HepG2 (cell line): ENCODE results near the gene A2ML1. TPM values are rescaled to one million over a fixed set of nuclear protein-coding genes. Genes with fewer than 3 reads are reported as not detected.

Experiments used
- ATAC-seq: fragments of 200-7000 bp; cut with Tn5 transposase; 3 replicates; pipeline ENCODE4 v1.9.1; 2020; ENCODE audit warnings: mild to moderate bottlenecking, moderate library complexity
- BruUV-seq: library from RNA; stranded (reverse); fragments of 400-500 nt; replicated peaks from 2 replicates; lab custom pipeline; 2021; lab: Mats Ljungman, UMichigan
- CTCF ChIA-PET: fragments of 300-600 bp; formaldehyde crosslinking; extraction: SDS; loops from one replicate; lab custom pipeline; 2021; ENCODE audit warnings: low total read pairs, inconsistent platforms, low intra/inter-chr PET ratio; lab: Yijun Ruan, JAX
- POLR2A ChIA-PET: fragments of 350-600 bp; sonication (Branson Sonifier 250); formaldehyde crosslinking; loops from one replicate; lab custom pipeline; 2020; ENCODE audit warnings: antibody characterized with exemption, inconsistent platforms; lab: Yijun Ruan, JAX
- DNase-seq: peaks from one replicate; pipeline ENCODE4 v3.0.0-alpha.2; 2015; ENCODE audit warnings: low spot score
- FAIRE-seq: peaks from 3 replicates; lab custom pipeline; 2011; peaks lifted over from hg19 to GRCh38; lab: Jason Lieb, UNC
- H2AFZ ChIP-seq: one replicate; pipeline ENCODE4 v1.6.1; 2011; ENCODE audit warnings: low read length, inconsistent platforms
- H3K27ac ChIP-seq: fragments of 300-600 bp; 3 replicates; pipeline ENCODE4 v1.8.0; 2011; ENCODE audit warnings: mixed run types, mild to moderate bottlenecking, mixed read lengths, low read length, inconsistent platforms; ENCODE audit not compliant: insufficient read depth; ENCODE audit errors: extremely low read length
- H3K27me3 ChIP-seq, 2 experiments: fragments of 200-600 bp in 1 of 2; 2 replicates in 1 of 2; 3 replicates in 1 of 2; pipeline versions ENCODE4 v1.6.0 to v1.8.0; 2011; ENCODE audit warnings: low read length in 2 of 2, mild to moderate bottlenecking in 2 of 2, moderate library complexity in 2 of 2, inconsistent platforms in 1 of 2; ENCODE audit not compliant: insufficient read depth in 2 of 2, control insufficient read depth in 1 of 2
- H3K36me3 ChIP-seq, 2 experiments: fragments of 200-600 bp in 1 of 2; replicated peaks in 1 of 2; 2 replicates in 1 of 2; 3 replicates in 1 of 2; pipeline versions ENCODE4 v1.5.1 to v1.8.0; 2011; ENCODE audit warnings: low read length in 2 of 2, inconsistent platforms in 1 of 2; ENCODE audit not compliant: insufficient read depth in 2 of 2, control insufficient read depth in 1 of 2
- H3K4me1 ChIP-seq: 2 replicates; pipeline ENCODE4 v1.5.1; 2012; ENCODE audit warnings: low read length, inconsistent platforms; ENCODE audit not compliant: insufficient read depth
- H3K4me2 ChIP-seq: 2 replicates; pipeline ENCODE4 v1.6.0; 2011; ENCODE audit warnings: low read depth, low read length, inconsistent platforms
- H3K4me3 ChIP-seq, 3 experiments: fragments of 200-600 bp in 1 of 3; sonication (generic), shearing (Covaris generic) in 1 of 3; replicated peaks in 1 of 3; 2 replicates each; pipeline ENCODE4 v1.5.1; 2011 to 2016; ENCODE audit warnings: low read length in 3 of 3, inconsistent platforms in 2 of 3, low read depth in 2 of 3, mild to moderate bottlenecking in 2 of 3, control low read depth in 1 of 3, mixed read lengths in 1 of 3; ENCODE audit not compliant: insufficient read depth in 1 of 3
- H3K79me2 ChIP-seq: one replicate; pipeline ENCODE4 v1.6.1; 2011; ENCODE audit warnings: low read length, inconsistent platforms; ENCODE audit not compliant: insufficient read depth
- H3K9ac ChIP-seq: 2 replicates; pipeline ENCODE4 v1.6.0; 2011; ENCODE audit warnings: mild to moderate bottlenecking, low read depth, low read length, inconsistent platforms; ENCODE audit not compliant: insufficient read depth
- H3K9me3 ChIP-seq: 2 replicates; pipeline ENCODE4 v1.5.1; 2012; ENCODE audit warnings: mild to moderate bottlenecking, low read length
- H4K20me1 ChIP-seq: 2 replicates; pipeline ENCODE4 v1.6.0; 2011; ENCODE audit warnings: inconsistent platforms, mild to moderate bottlenecking, low read length, moderate library complexity; ENCODE audit not compliant: insufficient read depth
- AKAP8 ChIP-seq: sonication (generic); formaldehyde crosslinking; IDR thresholded peaks from 2 replicates; pipeline ENCODE4 v1.5.1; 2020; ENCODE audit warnings: mild to moderate bottlenecking, missing genetic modification reagents
- FLYWCH1 ChIP-seq: sonication (generic); formaldehyde crosslinking; IDR thresholded peaks from 2 replicates; pipeline ENCODE4 v1.8.1; 2023; ENCODE audit warnings: mild to moderate bottlenecking, missing genetic modification reagents
- KLF11 ChIP-seq: IDR thresholded peaks from 2 replicates; pipeline ENCODE4 v1.6.1; 2016; ENCODE audit warnings: missing compliant biosample characterization
- MAFF ChIP-seq: IDR thresholded peaks from 2 replicates; pipeline ENCODE4 v1.6.1; 2011; ENCODE audit warnings: low read depth, low read length, improper control_type of control experiment
- NFATC3 ChIP-seq: sonication (generic); formaldehyde crosslinking; IDR thresholded peaks from 2 replicates; pipeline ENCODE4 v1.5.1; 2020; ENCODE audit warnings: mild to moderate bottlenecking, missing genetic modification reagents
- NFYC ChIP-seq: IDR thresholded peaks from 2 replicates; pipeline ENCODE4 v1.6.1; 2016; ENCODE audit warnings: missing genetic modification reagents, missing compliant biosample characterization
- NONO ChIP-seq, 2 experiments: fragments of 450-650 bp in 1 of 2; sonication (generic) in 1 of 2; formaldehyde crosslinking in 1 of 2; IDR thresholded peaks in 1 of 2; conservative IDR thresholded peaks in 1 of 2; 2 replicates each; pipeline versions ENCODE4 v1.6.1 to v1.8.0; 2017 to 2022; ENCODE audit warnings: mild to moderate bottlenecking in 1 of 2, missing genetic modification reagents in 1 of 2, moderate library complexity in 1 of 2
- RFX1 ChIP-seq: fragments of 450-650 bp; IDR thresholded peaks from 2 replicates; pipeline ENCODE4 v1.6.1; 2017
- RORA ChIP-seq: sonication (generic); formaldehyde crosslinking; IDR thresholded peaks from 2 replicates; pipeline ENCODE4 v1.5.0; 2020; ENCODE audit warnings: mild to moderate bottlenecking, missing genetic modification reagents, moderate library complexity
- SALL1 ChIP-seq: sonication (generic); formaldehyde crosslinking; IDR thresholded peaks from 2 replicates; pipeline ENCODE4 v1.8.0; 2022; ENCODE audit warnings: mild to moderate bottlenecking, missing genetic modification reagents
- TP53 ChIP-seq: sonication (generic); formaldehyde crosslinking; conservative IDR thresholded peaks from 2 replicates; pipeline ENCODE4 v1.4.0; 2020; ENCODE audit warnings: missing genetic modification reagents
- YEATS2 ChIP-seq: sonication (generic); formaldehyde crosslinking; IDR thresholded peaks from 2 replicates; pipeline ENCODE4 v1.4.0; 2020; ENCODE audit warnings: missing genetic modification reagents, borderline replicate concordance
- ZNF598 ChIP-seq: sonication (generic); formaldehyde crosslinking; IDR thresholded peaks from 2 replicates; pipeline ENCODE4 v1.5.1; 2020; ENCODE audit warnings: mild to moderate bottlenecking, missing genetic modification reagents, borderline replicate concordance
- WGBS: methylation state at CpG from one replicate; pipeline ENCODE4 v1.1.6; 2017; ENCODE audit warnings: low lambda C conversion rate; 5-methylcytosine and 5-hydroxymethylcytosine counted together
- in situ Hi-C: cut with HindIII; loops from 2 replicates; pipeline ENCODE4 v1.10.0; 2017; ENCODE audit warnings: low pct_unique_long_range_greater_than_20kb; ENCODE audit not compliant: extremely low pct_ligation_motif_present
- intact Hi-C: fragments of 100-400 bp; cut with micrococcal nuclease; formaldehyde crosslinking; loops from one replicate; pipeline ENCODE4 v1.10.0; 2022; ENCODE audit not compliant: unreplicated experiment
- polyA plus RNA-seq, 8 experiments: library from polyadenylated mRNA; depleted of rRNA in 3 of 8; stranded (reverse) in 7 of 8; unstranded in 1 of 8; fragments of >200 nt; fragmentation: Illumina TruSeq in 4 of 8; extraction: Trizol in 4 of 8; gene quantifications; 2 replicates each; pipeline versions ENCODE4 v1.2.1 to v1.2.3, GENCODE V29; 2011 to 2016; ENCODE audit warnings: low read depth in 4 of 8, missing spikeins in 1 of 8, mixed read lengths in 1 of 8; ENCODE audit not compliant: insufficient read depth in 1 of 8
- total RNA-seq, 5 experiments: library from RNA; depleted of rRNA; stranded (reverse); fragments of >200 nt; fragmentation: Illumina TruSeq; extraction: Trizol; gene quantifications; 2 replicates each; pipeline ENCODE4 v1.2.3, GENCODE V29; 2016; ENCODE audit warnings: low read depth in 1 of 5
- TF ChIP-seq, protein P1 (sequence below), 2 experiments: IDR thresholded peaks; 2 replicates each; pipeline ENCODE4 v1.6.1; 2011 to 2012; ENCODE audit warnings: low read length in 2 of 2, borderline replicate concordance in 1 of 2, low read depth in 1 of 2, mild to moderate bottlenecking in 1 of 2, moderate library complexity in 1 of 2
- TF ChIP-seq, protein P2 (sequence below): sonication (generic); formaldehyde crosslinking; IDR thresholded peaks from 2 replicates; pipeline ENCODE4 v1.5.0; 2020; ENCODE audit warnings: missing genetic modification reagents
- TF ChIP-seq, protein P3 (sequence below): sonication (generic); formaldehyde crosslinking; IDR thresholded peaks from 2 replicates; pipeline ENCODE4 v1.8.1; 2023; ENCODE audit warnings: missing genetic modification reagents, mild to moderate bottlenecking, borderline replicate concordance
- TF ChIP-seq, protein P4 (sequence below): sonication (generic); formaldehyde crosslinking; conservative IDR thresholded peaks from 2 replicates; pipeline ENCODE4 v1.8.1; 2023; ENCODE audit warnings: missing genetic modification reagents

The A2ML1 gene
- total and polyA plus RNA-seq, 2 of the 13 experiments (the other 11 are each of a cell fraction or from before 2014, with no cell fraction given), result not detected

DNA sequence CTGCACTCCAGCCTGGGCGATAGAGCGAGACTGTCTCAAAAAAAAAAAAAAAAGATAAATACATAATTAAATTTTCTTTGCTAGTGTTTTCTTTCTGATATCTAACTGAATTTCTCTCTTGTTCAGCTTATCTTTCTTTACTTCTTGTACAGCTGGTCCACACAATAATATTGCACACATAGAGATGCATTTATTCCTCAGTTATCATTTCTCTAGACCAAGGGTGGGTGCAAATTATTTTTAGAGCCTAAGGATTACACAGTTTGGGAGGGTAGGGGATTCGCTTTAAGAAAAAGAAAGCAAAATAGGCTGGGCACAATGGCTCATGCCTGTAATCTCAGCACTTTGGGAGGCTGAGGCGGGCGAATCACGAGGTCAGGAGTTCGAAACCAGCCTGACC lies 17.9 kb downstream of the A2ML1 start (continued):
- TF ChIP-seq SALL1 (no peak), YEATS2 (no peak), KLF11 (CRISPR knock-in tag) (no peak), NONO (IDR thresholded peaks at IDR 0.05) (no peak), NONO (CRISPR knock-in tag; conservative IDR thresholded peaks at IDR 0.05) (no peak)

DNA sequence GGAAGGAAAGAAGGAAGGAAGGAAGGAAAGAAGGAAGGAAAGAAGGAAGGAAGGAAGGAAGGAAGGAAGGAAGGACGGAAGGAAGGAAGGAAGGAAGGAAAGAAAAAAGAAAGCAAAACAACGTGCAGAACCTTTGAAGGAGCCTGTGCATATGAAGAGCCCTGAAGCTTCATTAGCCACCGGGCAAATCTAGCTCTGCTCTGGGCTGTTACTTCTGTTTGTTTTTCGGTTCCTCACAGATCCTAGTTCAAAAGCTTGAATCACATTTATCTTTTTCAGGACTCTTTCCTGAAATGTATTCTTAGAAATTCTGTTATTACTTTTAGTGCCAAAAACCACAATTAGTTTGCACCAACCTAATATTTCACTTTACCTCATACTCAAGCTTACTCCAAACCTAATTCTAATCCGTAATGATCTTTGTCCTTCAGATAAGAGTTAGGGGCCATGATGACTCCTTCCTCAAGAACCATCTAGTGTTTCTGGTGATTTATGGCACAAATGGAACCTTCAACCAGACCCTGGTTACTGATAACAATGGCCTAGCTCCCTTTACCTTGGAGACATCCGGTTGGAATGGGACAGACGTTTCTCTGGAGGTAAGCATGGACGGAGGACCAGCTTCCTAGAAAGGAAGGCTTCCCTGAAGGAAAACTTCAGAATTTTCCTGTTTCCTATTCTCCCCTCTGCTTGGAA lies 18.7 kb downstream of the A2ML1 start:
- H3K27me3 ChIP-seq, result peaks cover 0 to 10% of the 10 kb centered on the region in 2 experiments; a peak in 2 of 5 replicates
- H2AFZ ChIP-seq, result no peak overlapping the region
- no peaks in the 10 kb centered on the region for H3K9me3 ChIP-seq
- in situ Hi-C loops (no loop called here), intact Hi-C loops (no loop called here)
- no peak overlapping the region for H3K27ac ChIP-seq
- CTCF ChIA-PET, result no interaction called here
- no peaks in the 10 kb centered on the region for H3K36me3 ChIP-seq
- H3K4me2 ChIP-seq, result no peak overlapping the region
- H3K79me2 ChIP-seq, result no peaks in the 10 kb centered on the region
- ATAC-seq (no peak), DNase-seq (no peak), FAIRE-seq (no peak)
- H3K9ac ChIP-seq, result no peak overlapping the region
- peaks cover 9% of the 10 kb centered on the region for H3K4me1 ChIP-seq
- WGBS, result 24% methylated on average over 7 of the region's 8 CpGs
- BruUV-seq, result no TSS peak
- H3K4me3 ChIP-seq, result no peak overlapping the region
- H4K20me1 ChIP-seq, result no peaks in the 10 kb centered on the region
- POLR2A ChIA-PET, result no interaction called here
- no peak for TF ChIP-seq RORA (CRISPR knock-in tag)
- no peak for TF ChIP-seq MAFF
- TF ChIP-seq, protein P1, sequence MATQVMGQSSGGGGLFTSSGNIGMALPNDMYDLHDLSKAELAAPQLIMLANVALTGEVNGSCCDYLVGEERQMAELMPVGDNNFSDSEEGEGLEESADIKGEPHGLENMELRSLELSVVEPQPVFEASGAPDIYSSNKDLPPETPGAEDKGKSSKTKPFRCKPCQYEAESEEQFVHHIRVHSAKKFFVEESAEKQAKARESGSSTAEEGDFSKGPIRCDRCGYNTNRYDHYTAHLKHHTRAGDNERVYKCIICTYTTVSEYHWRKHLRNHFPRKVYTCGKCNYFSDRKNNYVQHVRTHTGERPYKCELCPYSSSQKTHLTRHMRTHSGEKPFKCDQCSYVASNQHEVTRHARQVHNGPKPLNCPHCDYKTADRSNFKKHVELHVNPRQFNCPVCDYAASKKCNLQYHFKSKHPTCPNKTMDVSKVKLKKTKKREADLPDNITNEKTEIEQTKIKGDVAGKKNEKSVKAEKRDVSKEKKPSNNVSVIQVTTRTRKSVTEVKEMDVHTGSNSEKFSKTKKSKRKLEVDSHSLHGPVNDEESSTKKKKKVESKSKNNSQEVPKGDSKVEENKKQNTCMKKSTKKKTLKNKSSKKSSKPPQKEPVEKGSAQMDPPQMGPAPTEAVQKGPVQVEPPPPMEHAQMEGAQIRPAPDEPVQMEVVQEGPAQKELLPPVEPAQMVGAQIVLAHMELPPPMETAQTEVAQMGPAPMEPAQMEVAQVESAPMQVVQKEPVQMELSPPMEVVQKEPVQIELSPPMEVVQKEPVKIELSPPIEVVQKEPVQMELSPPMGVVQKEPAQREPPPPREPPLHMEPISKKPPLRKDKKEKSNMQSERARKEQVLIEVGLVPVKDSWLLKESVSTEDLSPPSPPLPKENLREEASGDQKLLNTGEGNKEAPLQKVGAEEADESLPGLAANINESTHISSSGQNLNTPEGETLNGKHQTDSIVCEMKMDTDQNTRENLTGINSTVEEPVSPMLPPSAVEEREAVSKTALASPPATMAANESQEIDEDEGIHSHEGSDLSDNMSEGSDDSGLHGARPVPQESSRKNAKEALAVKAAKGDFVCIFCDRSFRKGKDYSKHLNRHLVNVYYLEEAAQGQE (IDR thresholded peaks at IDR 0.05; ENCODE audit: borderline replicate concordance in 1 of 2, low read depth in 1 of 2, low read length in 2 of 2), result no peak
- no peak for TF ChIP-seq AKAP8
- TF ChIP-seq, protein P2, sequence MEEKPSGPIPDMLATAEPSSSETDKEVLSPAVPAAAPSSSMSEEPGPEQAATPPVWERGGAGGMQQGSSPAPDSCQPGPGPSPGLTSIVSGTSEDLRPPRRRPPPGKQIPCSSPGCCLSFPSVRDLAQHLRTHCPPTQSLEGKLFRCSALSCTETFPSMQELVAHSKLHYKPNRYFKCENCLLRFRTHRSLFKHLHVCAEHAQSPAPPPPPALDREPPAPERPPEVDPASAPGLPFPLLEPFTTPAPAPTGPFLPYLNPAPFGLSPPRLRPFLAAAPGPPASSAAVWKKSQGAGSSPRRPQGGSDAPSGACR (CRISPR knock-in tag), result no peak
- no peak for TF ChIP-seq NFATC3 (CRISPR knock-in tag)
- TF ChIP-seq, protein P3, sequence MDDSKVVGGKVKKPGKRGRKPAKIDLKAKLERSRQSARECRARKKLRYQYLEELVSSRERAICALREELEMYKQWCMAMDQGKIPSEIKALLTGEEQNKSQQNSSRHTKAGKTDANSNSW, result no peak
- TF ChIP-seq NFYC (CRISPR knock-in tag), result no peak
- TF ChIP-seq, protein P4, sequence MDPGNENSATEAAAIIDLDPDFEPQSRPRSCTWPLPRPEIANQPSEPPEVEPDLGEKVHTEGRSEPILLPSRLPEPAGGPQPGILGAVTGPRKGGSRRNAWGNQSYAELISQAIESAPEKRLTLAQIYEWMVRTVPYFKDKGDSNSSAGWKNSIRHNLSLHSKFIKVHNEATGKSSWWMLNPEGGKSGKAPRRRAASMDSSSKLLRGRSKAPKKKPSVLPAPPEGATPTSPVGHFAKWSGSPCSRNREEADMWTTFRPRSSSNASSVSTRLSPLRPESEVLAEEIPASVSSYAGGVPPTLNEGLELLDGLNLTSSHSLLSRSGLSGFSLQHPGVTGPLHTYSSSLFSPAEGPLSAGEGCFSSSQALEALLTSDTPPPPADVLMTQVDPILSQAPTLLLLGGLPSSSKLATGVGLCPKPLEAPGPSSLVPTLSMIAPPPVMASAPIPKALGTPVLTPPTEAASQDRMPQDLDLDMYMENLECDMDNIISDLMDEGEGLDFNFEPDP (CRISPR knock-in tag), result no peak
- TF ChIP-seq TP53, result no peak
- no peak for TF ChIP-seq FLYWCH1 (CRISPR knock-in tag)
- no peak for TF ChIP-seq ZNF598 (CRISPR knock-in tag)
- TF ChIP-seq RFX1, result no peak
